ACC112 (cell line): Measurements from ENCODE around the gene TMC8.
A peak's percentile ranks its signal among the peaks of the same experiment; 100 is the strongest.

Experiments
- H2AFZ ChIP-seq: fragments of 200-600 bp; sonication (generic); one replicate; pipeline ENCODE4 v1.6.0; 2017; ENCODE audit warnings: antibody characterized with exemption, low read length; ENCODE audit not compliant: unreplicated experiment
- H3K27ac ChIP-seq: fragments of 200-600 bp; sonication (generic); 2 replicates; pipeline ENCODE4 v1.5.1; 2014; ENCODE audit warnings: low read depth, mild to moderate bottlenecking, antibody characterized with exemption, low read length, moderate library complexity
- H3K27me3 ChIP-seq: fragments of 200-600 bp; sonication (generic); 2 replicates; pipeline ENCODE4 v1.6.1; 2014; ENCODE audit warnings: mild to moderate bottlenecking, antibody characterized with exemption, low read length, moderate library complexity, mixed read lengths; ENCODE audit not compliant: insufficient read depth
- H3K36me3 ChIP-seq: fragments of 200-600 bp; sonication (generic); 2 replicates; pipeline ENCODE4 v1.6.1; 2016; ENCODE audit warnings: mild to moderate bottlenecking, antibody characterized with exemption, low read length, moderate library complexity, mixed read lengths; ENCODE audit not compliant: insufficient read depth
- H3K4me1 ChIP-seq: fragments of 200-600 bp; sonication (generic); one replicate; pipeline ENCODE4 v1.6.1; 2016; ENCODE audit warnings: low read length, mixed read lengths; ENCODE audit not compliant: insufficient read depth, unreplicated experiment, control insufficient read depth
- H3K4me3 ChIP-seq: fragments of 200-600 bp; sonication (generic); 2 replicates; pipeline ENCODE4 v1.5.1; 2014; ENCODE audit warnings: mild to moderate bottlenecking, low read depth, low read length
- H3K79me2 ChIP-seq: fragments of 200-600 bp; sonication (generic); one replicate; pipeline ENCODE4 v1.6.0; 2016; ENCODE audit warnings: low read length; ENCODE audit not compliant: control insufficient read depth, unreplicated experiment, insufficient read depth

Gene TMC8

DNA sequence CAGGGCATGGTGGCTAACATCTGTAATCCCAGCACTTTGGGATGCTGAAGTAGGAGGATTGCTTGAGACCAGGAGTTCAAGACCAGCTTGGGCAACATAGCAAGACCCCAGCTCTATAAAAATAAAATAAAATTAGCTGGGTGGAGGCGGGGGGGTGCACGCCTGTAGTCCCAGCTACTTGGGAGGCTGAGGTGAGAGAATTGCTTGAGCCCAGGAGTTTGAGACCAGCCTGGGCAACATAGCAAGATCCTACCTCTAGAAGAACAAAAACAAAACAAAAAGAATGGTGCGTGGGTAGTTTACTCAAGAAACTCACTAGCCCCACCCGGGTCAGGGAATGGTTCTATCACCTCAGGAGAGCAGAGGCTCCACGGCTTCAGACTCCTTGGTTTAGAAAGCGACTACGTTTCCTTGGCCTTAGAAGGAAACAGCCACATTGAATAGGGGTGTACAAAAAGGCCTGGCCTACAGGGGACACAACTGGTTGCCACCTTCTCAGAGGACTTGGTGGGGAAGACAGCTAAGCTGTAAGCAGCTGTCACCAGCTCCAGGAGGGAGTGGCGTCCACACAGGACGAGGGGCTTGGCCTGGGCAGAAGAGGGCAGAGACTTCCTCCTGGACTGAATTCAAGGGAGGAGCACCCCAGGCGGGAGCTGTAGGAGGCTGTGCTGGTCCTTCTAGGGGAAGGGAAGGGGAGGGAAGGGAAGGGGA lies 55.6 kb downstream of the TMC8 start:
- Histone ChIP-seq H3K27ac (no peak overlapping the region), H3K79me2 (peaks cover 25% of the 10 kb centered on the region)

DNA sequence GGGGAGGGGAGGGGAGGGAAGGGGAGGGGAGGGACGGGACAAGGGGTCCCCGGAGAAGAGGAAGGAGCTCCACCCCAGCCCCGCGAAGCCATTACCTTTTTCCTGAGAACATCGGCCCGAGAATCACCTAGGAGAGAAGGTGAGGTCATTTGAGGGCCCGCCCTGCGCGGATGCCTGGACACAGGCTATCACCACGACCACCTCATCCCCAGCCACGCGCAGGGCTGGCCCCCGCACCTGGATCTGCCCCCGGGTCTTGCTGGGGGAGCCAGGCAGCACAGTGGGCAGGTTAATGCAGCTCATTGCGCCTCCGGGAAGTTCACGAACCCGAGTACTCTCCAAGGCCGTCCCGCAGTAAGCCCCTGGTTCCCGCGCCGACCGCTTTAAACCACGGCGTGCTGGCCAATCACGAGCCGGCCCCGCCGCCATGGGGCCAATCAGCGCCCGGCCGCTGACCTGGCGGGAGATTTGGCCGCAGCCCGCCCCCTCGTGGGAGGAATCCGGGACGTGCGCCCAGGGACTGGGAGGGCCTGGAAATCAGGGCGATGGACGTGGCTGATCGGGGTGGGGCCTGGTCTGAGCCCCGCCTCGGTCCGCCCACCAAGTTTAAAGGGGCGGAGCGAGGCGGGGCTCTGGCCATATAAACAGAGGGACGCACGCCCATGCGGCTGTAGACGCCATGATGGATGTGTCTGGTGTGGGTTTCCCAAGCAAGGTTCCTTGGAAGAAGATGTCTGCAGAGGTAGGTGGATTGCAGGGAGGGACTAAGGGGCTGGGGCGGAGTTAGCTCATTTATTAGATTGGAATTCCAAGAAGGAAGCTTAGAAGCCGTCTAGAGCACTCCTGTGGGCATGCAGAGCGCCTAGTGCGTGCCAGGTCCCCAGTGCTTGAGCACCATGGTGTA lies 56.4 kb downstream of the TMC8 start, which contains the start of the genes AFMID and TK1:
AFMID (plus strand) TSS at position 671 of the 904 bp plus-strand sequence; CDS start at position 680, 9 bp downstream.
TK1 (minus strand) TSS at position 361 of the 904 bp plus-strand sequence; CDS start at position 303, 58 bp downstream.
- H3K79me2 ChIP-seq = peaks cover 25% of the 10 kb centered on the region
- H3K27me3 ChIP-seq = no peaks in the 10 kb centered on the region
- peak within 1 kb of the TSS; percentile 52; the same call in 1 of the 2 replicates for H3K27ac ChIP-seq
- H3K36me3 ChIP-seq = no peaks in the 10 kb centered on the region
- H3K4me3 ChIP-seq = peak within 1 kb of the TSS; percentile 92
- H3K4me1 ChIP-seq = peaks cover 4% of the 10 kb centered on the region
- H2AFZ ChIP-seq = peak within 1 kb of the TSS; percentile 61

More for the DNA sequence above, 55.6 kb downstream of the TMC8 start:
- Histone ChIP-seq H3K27me3 (no peaks in the 10 kb centered on the region), H3K4me3 (peak overlapping the region; percentile 92), H3K4me1 (peaks cover 4% of the 10 kb centered on the region), H3K36me3 (no peaks in the 10 kb centered on the region), H2AFZ (no peak overlapping the region)
